GM23338 (cell line): Measurements from ENCODE around the gene OTOA. TPM values are rescaled to one million over a fixed set of nuclear protein-coding genes. Genes with fewer than 3 reads are reported as not detected.
"Not testable (repeated sequence)": the region's sequence is repeated elsewhere in the genome, so short reads cannot be mapped to it uniquely, and the experiment has no call there.

Experiments used
- ATAC-seq: fragments of 200-7000 bp; cut with Tn5 transposase; 3 replicates; pipeline ENCODE4 v1.9.1; 2020
- DNase-seq: peaks from one replicate; pipeline ENCODE4 v3.0.0-alpha.2; 2015; ENCODE audit warnings: low spot score
- H2AFZ ChIP-seq: fragments of 200-600 bp; sonication (generic); 2 replicates; pipeline ENCODE4 v1.8.0; 2016; ENCODE audit warnings: antibody characterized with exemption, mild to moderate bottlenecking, moderate library complexity
- H3F3A ChIP-seq: fragments of 200-600 bp; sonication (generic); replicated peaks from 2 replicates; pipeline ENCODE4 v1.8.0; 2017; ENCODE audit warnings: antibody characterized with exemption, mixed run types, low read depth
- H3K27ac ChIP-seq: fragments of 200-600 bp; sonication (generic); 2 replicates; pipeline ENCODE4 v1.6.1; 2016; ENCODE audit warnings: low read depth
- H3K27me3 ChIP-seq: fragments of 200-600 bp; sonication (generic); 2 replicates; pipeline ENCODE4 v1.8.0; 2016; ENCODE audit warnings: mild to moderate bottlenecking, mixed run types, moderate library complexity; ENCODE audit not compliant: insufficient read depth
- H3K36me3 ChIP-seq: fragments of 200-600 bp; sonication (generic); 2 replicates; pipeline ENCODE4 v1.8.0; 2016; ENCODE audit warnings: mild to moderate bottlenecking; ENCODE audit not compliant: insufficient read depth
- H3K4me1 ChIP-seq: fragments of 200-600 bp; sonication (generic); 2 replicates; pipeline ENCODE4 v1.8.0; 2016; ENCODE audit warnings: mild to moderate bottlenecking, moderate library complexity; ENCODE audit not compliant: insufficient read depth
- H3K4me2 ChIP-seq: fragments of 200-600 bp; sonication (generic); 2 replicates; pipeline ENCODE4 v1.7.1; 2017; ENCODE audit warnings: mixed run types
- H3K4me3 ChIP-seq: fragments of 200-600 bp; sonication (generic); 2 replicates; pipeline ENCODE4 v1.6.1; 2016; ENCODE audit warnings: mixed run types
- H3K79me2 ChIP-seq: fragments of 200-600 bp; sonication (generic); replicated peaks from 2 replicates; pipeline ENCODE4 v1.8.0; 2017; ENCODE audit warnings: mild to moderate bottlenecking; ENCODE audit not compliant: insufficient read depth
- H3K9me2 ChIP-seq: fragments of 200-600 bp; sonication (generic); 2 replicates; pipeline ENCODE4 v1.8.0; 2017; ENCODE audit not compliant: insufficient read depth
- H4K20me1 ChIP-seq: fragments of 200-600 bp; sonication (generic); replicated peaks from 2 replicates; pipeline ENCODE4 v1.8.0; 2017; ENCODE audit warnings: mild to moderate bottlenecking; ENCODE audit not compliant: insufficient read depth
- H3K27ac Mint-ChIP-seq: 2 replicates; pipeline ENCODE4 v1.8.0; 2020; ENCODE audit warnings: inconsistent platforms, mild to moderate bottlenecking, moderate library complexity, mixed read lengths
- H3K27me3 Mint-ChIP-seq: 3 replicates; pipeline ENCODE4 v1.8.0; 2022; ENCODE audit warnings: low read depth, mild to moderate bottlenecking, moderate library complexity, mixed read lengths, inconsistent platforms; ENCODE audit not compliant: insufficient read depth, poor library complexity
- H3K36me3 Mint-ChIP-seq: 3 replicates; pipeline ENCODE4 v1.8.0; 2021; ENCODE audit warnings: low read depth, mild to moderate bottlenecking, inconsistent platforms, moderate library complexity, mixed read lengths
- H3K4me1 Mint-ChIP-seq: 3 replicates; pipeline ENCODE4 v1.8.0; 2020; ENCODE audit warnings: mild to moderate bottlenecking, inconsistent platforms, mixed read lengths
- H3K4me3 Mint-ChIP-seq: 3 replicates; pipeline ENCODE4 v1.8.0; 2021; ENCODE audit warnings: moderate library complexity, mild to moderate bottlenecking, inconsistent platforms, mixed read lengths
- H3K9me3 Mint-ChIP-seq: 3 replicates; pipeline ENCODE4 v1.8.0; 2020; ENCODE audit warnings: moderate library complexity, mild to moderate bottlenecking, inconsistent platforms, mixed read lengths
- CREB1 ChIP-seq: fragments of 250-450 bp; sonication (Bioruptor Pico); IDR thresholded peaks from 2 replicates; pipeline ENCODE4 v1.5.0; 2020; ENCODE audit warnings: low read depth, mild to moderate bottlenecking, moderate library complexity
- CTCF ChIP-seq, 2 experiments: fragments of 200-600 bp in 1 of 2; sonication (generic) in 1 of 2; conservative IDR thresholded peaks; 2 replicates each; pipeline versions ENCODE4 v1.5.1 to v1.6.1; 2016 to 2017; ENCODE audit warnings: antibody characterized with exemption in 2 of 2, low read depth in 2 of 2, mild to moderate bottlenecking in 2 of 2, moderate library complexity in 1 of 2
- EZH2 ChIP-seq: fragments of 200-600 bp; sonication (generic); IDR thresholded peaks from one replicate; pipeline ENCODE4 v1.8.0; 2017; ENCODE audit warnings: antibody characterized with exemption, mild to moderate bottlenecking, low read depth; ENCODE audit not compliant: unreplicated experiment
- EZH2phosphoT487 ChIP-seq: fragments of 200-600 bp; sonication (generic); IDR thresholded peaks from one replicate; pipeline ENCODE4 v1.8.1; 2018; ENCODE audit warnings: antibody characterized with exemption; ENCODE audit not compliant: unreplicated experiment
- NANOG ChIP-seq: IDR thresholded peaks from 2 replicates; pipeline ENCODE4 v1.6.1; 2016; ENCODE audit warnings: antibody characterized with exemption, borderline replicate concordance
- POLR2AphosphoS5 ChIP-seq: IDR thresholded peaks from 2 replicates; pipeline ENCODE4 v1.6.1; 2016; ENCODE audit warnings: antibody characterized with exemption, low read depth
- STAT1 ChIP-seq: IDR thresholded peaks from one replicate; pipeline ENCODE4 v1.6.1; 2016; ENCODE audit warnings: antibody characterized with exemption; ENCODE audit not compliant: unreplicated experiment
- ZNF331 ChIP-seq: fragments of 250-450 bp; sonication (Bioruptor Pico); IDR thresholded peaks from 2 replicates; pipeline ENCODE4 v1.5.0; 2020; ENCODE audit warnings: low read depth, mild to moderate bottlenecking, moderate library complexity
- ZNF462 ChIP-seq: fragments of 250-450 bp; sonication (Bioruptor Pico); IDR thresholded peaks from 2 replicates; pipeline ENCODE4 v1.5.0; 2020; ENCODE audit warnings: mild to moderate bottlenecking, moderate library complexity
- polyA plus RNA-seq: library from polyadenylated mRNA; unstranded; fragments of >200 nt; fragmentation: Nextera tagmentation; extraction: Ambion mirVana; gene quantifications from 2 replicates; pipeline ENCODE4 v1.2.1, GENCODE V29; 2016
- total RNA-seq: library from RNA; depleted of rRNA; stranded (reverse); fragments of >200 nt; shearing (Covaris generic); gene quantifications from 2 replicates; pipeline ENCODE4 v1.2.3, GENCODE V29; 2014

OTOA gene
- total and polyA plus RNA-seq, 2 experiments from 2014 or later: 0.16 to 0.17 TPM

- not testable (repeated sequence) for H3K27me3 Mint-ChIP-seq, H3K36me3 Mint-ChIP-seq, H3K79me2 ChIP-seq, H3K27me3 ChIP-seq, H3K9me3 Mint-ChIP-seq, DNase-seq, ATAC-seq, H3K9me2 ChIP-seq, H2AFZ ChIP-seq, H3K4me1 Mint-ChIP-seq, H3K27ac ChIP-seq, H3F3A ChIP-seq, H3K4me3 ChIP-seq, H4K20me1 ChIP-seq, H3K36me3 ChIP-seq, H3K4me2 ChIP-seq, H3K4me1 ChIP-seq, H3K4me3 Mint-ChIP-seq, H3K27ac Mint-ChIP-seq
Measured at GRCh38 chr16:21674456-21674855, 10.7 kb downstream of the OTOA start.

- H3K9me2 ChIP-seq, H2AFZ ChIP-seq, H3K4me1 Mint-ChIP-seq, H3K4me1 ChIP-seq, H3K79me2 ChIP-seq, H3K36me3 ChIP-seq, H3K9me3 Mint-ChIP-seq, H3F3A ChIP-seq, H3K4me2 ChIP-seq, ATAC-seq, H3K27me3 ChIP-seq, H3K4me3 ChIP-seq, H3K27ac Mint-ChIP-seq, H3K27ac ChIP-seq, H3K4me3 Mint-ChIP-seq, DNase-seq, H3K27me3 Mint-ChIP-seq, H3K36me3 Mint-ChIP-seq, H4K20me1 ChIP-seq: not testable (repeated sequence)
Measured at GRCh38 chr16:21680714-21681113, 16.9 kb downstream of the OTOA start.

GRCh38 chr16:21683184-21683583 is 19.4 kb downstream of the OTOA start:
- Histone ChIP-seq H3K79me2 (no peaks in the 10 kb centered on the region), H3K9me2 (no peaks in the 10 kb centered on the region), H2AFZ (no peak overlapping the region), H3K4me3 (no peak overlapping the region), H3K4me2 (no peak overlapping the region), H4K20me1 (no peaks in the 10 kb centered on the region), H3K27me3 (no peaks in the 10 kb centered on the region), H3K4me1 (no peaks in the 10 kb centered on the region), H3K27ac (no peak overlapping the region), H3F3A (no peaks in the 10 kb centered on the region), H3K36me3 (no peaks in the 10 kb centered on the region)
- Mint-ChIP-seq H3K4me3 (no peak overlapping the region), H3K36me3 (no peaks in the 10 kb centered on the region), H3K4me1 (no peaks in the 10 kb centered on the region), H3K27ac (no peak overlapping the region), H3K27me3 (peaks cover 5% of the 10 kb centered on the region), H3K9me3 (no peaks in the 10 kb centered on the region)
- no peak for DNase-seq
- ATAC-seq: no peak
- TF ChIP-seq CREB1 (CRISPR knock-in tag) (no peak), STAT1 (no peak), ZNF462 (CRISPR knock-in tag) (no peak), NANOG (no peak), POLR2AphosphoS5 (no peak), CTCF (conservative IDR thresholded peaks at IDR 0.05; ENCODE audit: low read depth in 2 of 2) (no peak), EZH2phosphoT487 (no peak), EZH2 (no peak), ZNF331 (no peak)
